SKM-1 treated with dmso at 0.1 percent for 144 hours (cell line): ENCODE results near the gene ULBP2.
"Not testable (repeated sequence)": the region's sequence is repeated elsewhere in the genome, so short reads cannot be mapped to it uniquely, and the experiment has no call there.

ENCODE experiments used
- DNase-seq: peaks from one replicate; lab custom pipeline; 2025; ENCODE audit not compliant: unreplicated experiment; lab: John Stamatoyannopoulos, UW

The ULBP2 gene

DNA sequence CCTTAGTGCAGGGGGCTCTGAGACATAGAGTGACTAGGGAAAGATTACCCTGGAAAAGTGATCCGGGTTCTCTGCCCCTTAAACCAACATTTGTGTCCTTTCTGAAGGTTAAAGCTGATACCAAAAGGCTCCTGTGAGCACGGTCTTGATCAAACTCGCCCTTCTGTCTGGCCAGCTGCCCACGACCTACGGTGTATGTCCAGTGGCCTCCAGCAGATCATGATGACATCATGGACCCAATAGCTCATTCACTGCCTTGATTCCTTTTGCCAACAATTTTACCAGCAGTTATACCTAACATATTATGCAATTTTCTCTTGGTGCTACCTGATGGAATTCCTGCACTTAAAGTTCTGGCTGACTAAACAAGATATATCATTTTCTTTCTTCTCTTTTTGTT, 6.8 kb downstream of the ULBP2 start:
- no peak for DNase-seq

DNA sequence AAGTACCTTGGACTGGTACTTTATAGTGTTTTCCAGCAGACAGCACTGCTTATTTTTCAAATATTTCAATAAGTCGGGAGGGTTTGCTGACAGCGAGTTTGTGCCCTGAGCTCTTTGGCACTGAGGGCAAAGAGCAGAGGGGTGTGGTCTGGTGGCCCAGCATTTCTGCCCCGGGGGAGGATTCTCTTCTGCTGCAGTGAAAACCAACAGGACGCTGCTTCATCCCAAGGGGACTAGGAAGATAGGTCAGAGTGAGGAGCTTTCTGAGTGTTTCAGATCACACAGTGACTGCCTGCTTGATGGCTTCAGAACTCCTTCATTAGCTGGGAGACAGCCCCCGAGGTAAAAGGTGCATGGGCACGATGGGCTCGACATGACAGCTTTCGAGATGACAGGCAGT, 8.6 kb downstream of the ULBP2 start:
- no peak for DNase-seq

DNA sequence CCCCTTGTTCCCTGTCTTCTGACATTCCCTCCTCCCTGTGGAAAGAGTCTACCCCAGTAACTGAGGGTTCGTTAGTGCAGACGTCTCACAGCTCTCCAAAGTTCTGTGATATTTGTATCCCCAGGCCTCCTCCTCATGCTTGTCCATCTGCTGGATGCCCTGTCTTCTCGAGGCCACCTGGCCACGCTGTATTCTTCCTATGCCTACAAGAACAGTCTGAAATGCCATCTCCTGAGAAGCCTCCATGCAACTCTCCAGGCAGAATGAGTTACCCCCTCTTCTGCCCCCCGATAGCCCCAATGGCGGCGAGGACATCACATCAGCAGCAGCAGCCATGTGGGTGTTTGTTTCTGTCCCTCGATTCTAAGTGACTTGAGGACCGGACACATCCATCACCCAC, 9.3 kb downstream of the ULBP2 start:
- DNase-seq: no peak

DNA sequence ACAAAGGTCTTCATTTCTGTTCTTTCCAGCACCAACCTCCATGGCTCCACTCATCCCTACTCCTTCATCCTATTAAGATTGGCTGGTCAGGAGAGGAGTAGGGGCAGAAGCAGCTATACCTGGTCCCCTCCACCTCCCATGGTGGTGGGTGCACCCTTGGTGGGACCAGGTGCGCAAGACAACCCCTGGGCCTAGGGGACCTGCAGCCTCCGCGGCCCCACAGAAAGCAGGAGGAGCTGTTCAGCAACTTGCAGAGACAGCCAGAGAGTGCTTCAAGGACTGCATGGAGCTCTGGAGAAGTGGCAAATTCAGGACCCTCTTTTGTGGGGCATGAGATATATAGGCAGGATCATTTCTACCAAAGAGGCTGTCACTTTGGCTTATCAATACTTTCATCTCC, 9.8 kb downstream of the ULBP2 start:
- DNase-seq: no peak

DNA sequence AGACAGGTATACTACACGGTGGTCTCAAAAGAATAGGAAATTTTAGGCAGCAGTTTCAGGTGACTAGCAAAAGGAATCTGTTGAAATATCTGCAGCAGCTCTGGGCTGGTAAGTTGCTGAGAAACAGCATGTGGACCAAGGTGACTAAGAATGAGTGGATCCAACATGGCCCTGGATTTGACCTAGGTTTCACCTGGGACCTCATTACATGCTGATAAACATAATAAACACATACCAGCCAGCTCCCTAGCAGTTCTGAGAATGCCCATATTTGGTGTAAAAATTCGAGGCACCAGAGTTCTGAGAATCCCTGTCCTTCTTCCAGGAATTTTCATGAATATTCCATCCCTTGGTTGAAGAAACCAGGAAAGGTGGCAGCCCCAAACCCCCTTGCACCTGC, 11.6 kb downstream of the ULBP2 start:
- DNase-seq: not testable (repeated sequence)

DNA sequence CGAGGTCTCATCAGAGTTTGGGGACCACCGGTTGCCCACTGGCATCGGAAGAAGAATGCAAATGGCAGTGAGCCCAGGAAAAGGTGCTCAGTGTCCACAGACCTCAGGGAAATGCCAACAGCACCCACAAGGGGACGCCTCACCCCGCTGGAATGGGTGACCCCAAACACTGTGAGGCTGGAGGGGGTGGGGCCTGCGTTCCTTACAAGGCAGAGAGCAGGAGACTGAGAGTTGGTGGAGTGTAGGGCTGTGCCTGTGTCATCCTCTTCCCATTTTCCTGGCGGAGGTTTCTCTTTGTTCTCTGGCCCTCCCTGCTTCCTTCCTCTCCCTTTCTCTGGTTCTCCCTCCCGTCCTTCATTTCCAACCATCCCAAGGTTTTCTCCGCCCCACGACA, 12.1 kb downstream of the ULBP2 start:
- not testable (repeated sequence) for DNase-seq

DNA sequence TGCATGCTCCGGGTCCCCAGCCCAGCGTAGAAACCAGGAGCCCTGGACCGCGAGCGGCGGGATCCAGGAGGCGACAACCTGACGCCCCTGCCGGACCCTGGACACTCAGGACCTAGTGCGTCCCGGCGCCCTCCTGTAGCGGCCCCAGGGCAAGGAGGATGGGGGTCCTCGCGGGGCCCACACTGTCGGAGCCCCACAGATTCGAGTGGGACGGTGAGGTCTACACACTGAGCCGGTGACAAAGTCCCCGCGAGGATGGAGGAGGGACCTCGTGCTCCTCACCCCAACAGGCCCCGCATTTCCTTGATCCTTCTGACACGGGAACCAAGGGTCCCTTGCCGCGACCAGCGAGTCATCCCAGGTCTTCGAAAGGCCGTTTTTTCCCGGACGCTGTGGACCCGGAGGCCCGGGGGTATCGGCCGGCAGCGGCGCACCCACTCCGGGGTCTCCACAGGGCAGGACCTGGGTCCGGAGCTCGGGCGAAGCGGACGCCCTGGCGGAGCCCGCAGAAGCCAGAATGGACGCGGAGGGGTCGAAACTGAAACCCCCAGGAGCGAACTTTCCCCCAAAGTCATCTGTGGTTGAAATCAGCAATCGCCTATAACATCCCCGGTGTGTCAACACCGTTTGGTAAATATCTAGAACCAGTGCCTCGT, 12.6 kb downstream of the ULBP2 start:
- not testable (repeated sequence) for DNase-seq

DNA sequence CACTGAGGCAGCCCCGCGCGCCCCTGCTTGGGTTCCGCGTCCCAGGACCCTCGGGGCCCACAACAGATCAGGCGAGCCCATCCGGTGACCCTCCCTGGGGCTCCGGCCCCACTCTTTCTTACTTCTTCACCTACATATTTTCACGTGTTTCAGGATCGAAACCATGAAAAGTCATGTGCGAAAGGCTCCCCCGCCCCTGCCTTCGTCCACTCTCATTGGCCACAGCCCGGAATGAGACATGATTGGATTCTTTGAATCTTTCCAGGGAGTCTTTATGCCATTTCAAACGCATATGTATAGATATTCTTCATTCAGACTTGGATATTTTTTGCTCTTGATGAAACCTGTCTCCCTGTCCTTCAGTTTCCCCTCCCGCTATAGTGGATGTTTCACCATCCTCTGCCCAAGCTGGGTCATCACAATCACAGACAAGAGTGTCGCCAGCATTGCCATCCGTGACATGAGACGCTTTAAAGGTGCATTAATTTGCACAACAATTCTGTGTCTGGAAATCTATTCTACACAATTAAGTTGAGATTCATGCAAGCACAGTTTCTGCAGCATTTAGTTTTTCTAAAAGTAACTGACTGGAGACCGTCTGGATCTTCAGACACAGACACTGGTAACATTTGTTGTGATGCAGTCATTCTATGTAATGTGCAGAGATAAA, 13.3 kb downstream of the ULBP2 start:
- DNase-seq: not testable (repeated sequence)

DNA sequence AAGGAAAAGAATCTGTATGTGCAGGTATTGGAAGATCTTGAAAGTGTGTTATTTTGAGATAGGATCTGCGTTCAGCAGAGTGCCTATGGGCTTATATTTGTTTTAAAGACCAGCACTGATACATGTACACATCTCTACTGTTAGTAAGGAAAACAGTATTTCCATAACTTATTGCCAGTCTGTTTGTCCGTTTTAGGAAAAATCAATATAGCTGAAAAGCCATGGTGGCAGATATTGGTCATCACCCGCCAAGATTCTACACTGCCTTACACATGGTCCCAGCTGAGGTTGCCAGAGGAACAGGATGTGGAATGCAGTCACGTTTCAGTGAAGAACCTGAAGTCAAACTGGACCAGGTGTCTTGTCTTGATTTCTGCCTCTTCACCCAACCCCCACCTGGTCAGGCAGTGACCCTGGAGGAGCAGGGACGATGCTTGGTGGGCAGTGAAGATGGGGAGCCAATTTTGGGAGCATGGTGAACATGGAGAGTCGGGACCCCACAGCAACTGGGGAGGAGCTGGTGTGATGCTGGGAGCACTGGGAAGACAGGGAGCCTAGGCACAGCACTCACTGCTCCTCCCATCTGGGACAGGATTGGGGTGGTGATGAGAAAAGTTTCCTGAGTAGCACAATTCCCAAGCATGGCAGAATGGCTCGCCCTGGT, 14.0 kb downstream of the ULBP2 start:
- DNase-seq: not testable (repeated sequence)

DNA sequence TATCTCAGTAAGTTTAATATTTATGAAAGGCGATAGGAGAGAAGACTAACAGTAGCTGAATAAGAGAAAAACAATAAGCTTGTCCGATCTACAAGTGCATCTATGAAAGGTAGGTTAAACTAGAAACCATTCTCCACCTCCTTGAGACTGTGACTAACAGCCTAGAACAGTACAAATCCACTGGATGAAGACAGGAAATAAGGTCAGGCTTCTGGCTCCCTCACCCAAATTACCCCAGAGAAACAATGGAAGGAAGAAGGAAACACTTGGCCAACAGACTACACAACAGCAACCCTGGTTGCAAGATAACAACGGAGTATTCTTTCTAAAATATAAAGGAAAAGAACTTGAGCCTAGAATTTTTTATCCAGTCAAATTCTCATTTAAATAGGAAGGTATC, 16.3 kb downstream of the ULBP2 start:
- DNase-seq: not testable (repeated sequence)

DNA sequence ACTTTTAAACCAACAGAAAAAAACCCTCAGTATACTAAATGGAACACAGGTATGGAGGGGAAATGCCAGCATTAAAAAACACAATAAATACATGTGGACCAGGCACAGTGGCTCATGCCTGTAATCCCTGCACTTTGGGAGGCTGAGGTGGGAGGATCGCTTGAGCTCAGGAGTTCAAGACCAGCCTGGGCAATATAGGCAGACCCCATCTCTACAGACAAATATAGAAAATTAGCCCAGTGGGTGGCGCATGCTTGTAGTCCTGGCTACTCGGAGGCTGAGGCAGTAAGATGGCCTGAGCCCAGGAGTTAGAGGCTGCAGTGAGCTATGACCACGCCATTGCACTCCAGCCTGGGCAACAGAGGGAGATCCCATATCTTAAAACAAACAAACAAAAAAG, 18.0 kb downstream of the ULBP2 start:
- not testable (repeated sequence) for DNase-seq

DNA sequence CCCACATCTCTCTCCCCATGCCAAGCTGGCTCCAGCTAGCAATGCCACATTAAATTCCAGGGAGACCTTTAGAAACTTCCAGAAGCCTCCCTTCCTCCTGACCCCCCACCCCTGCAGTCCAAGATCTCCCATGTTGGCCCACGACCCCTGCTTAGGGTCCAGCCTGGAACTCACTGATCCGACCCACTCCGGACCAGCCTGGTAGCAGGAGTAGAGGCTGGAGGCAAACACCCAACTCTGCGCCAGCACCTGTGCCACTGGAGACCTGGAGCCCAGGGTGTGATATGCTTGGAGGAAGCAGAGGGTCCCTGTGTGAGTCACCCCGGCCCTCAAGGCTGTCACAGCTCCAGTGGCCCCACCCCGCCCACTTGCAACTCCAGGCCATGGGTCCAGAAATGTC, 18.7 kb downstream of the ULBP2 start:
- DNase-seq: no peak

DNA sequence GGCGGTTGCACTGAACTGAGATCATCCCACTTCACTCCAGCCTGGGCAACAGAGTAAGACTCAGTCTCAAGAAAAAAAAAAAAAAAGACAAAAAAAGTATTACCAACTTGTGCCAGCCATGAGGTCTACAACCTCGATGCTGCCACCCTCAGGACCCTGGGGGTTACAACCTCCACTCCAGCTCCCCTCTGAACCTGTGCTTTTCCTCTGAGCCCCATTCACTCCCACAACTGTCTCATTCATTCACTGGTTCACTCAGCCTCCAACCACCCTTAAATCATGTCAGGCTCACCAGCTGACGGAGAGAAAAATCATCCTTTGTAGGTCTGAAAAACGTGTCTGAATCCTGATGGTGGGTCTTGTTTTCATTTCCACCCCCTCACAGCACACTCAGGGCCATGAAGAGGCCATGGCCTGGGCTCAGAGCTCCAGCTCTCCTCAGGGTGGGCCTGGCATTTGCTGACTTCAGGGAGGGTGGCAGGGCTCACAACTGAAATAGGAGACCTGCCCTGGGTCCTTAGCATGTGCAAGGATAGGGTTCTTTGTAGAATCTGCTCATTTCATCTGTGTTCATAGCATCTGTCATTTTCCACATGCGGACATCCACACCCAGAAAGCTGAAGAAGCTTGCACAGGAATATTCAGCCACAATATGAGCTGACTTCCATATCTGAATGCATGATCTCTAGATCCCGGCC, 20.1 kb downstream of the ULBP2 start:
- no peak for DNase-seq

DNA sequence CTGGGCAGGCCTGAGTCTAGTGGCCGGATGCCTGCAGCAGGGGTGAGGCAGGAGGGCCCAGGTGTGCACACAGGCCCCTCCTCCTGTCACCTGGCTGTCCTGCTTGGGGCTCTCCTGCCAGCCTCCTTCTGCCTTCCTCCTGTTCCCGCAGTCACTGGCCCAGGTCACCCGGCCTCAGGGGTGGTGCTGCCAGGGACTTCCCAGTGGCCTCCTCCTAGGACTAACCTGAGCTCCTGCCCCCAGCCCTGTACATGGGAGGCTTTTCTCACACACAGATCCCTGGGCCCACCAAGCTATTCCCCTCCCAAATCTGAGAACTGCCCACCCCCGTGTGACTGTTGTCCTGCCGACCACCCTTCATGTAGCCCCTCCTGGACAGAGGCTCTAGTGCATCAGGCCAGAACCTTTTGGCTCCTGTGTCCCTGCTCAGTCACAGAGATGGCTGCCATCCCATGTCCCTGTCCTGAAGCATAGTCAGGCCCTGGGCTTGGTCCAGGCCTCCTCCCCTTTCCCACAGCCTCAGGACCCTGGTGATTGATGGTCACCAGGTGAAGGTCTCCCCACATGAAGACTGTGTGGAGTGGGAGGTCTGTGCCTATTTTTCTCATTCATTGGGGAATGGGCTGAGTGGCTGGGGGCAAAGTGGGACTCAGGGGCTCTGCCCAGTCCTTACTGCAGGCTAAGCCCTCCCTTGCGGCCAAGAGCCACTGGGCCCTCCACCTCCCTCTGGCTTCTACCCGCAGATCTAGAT, 20.8 kb downstream of the ULBP2 start:
- DNase-seq: no peak

DNA sequence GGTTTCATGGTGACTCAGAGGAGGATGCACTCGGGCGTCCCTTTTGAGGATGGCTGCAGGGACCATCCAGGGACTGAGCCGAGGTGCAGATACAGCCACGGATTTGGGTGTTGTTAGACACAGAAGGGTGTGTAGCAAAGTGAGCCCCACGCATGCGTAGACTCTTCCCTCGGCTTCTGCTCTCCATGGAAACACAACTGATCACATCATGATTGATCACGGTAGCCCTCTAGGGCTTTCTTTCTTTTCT, 21.3 kb downstream of the ULBP2 start:
- DNase-seq: no peak

DNA sequence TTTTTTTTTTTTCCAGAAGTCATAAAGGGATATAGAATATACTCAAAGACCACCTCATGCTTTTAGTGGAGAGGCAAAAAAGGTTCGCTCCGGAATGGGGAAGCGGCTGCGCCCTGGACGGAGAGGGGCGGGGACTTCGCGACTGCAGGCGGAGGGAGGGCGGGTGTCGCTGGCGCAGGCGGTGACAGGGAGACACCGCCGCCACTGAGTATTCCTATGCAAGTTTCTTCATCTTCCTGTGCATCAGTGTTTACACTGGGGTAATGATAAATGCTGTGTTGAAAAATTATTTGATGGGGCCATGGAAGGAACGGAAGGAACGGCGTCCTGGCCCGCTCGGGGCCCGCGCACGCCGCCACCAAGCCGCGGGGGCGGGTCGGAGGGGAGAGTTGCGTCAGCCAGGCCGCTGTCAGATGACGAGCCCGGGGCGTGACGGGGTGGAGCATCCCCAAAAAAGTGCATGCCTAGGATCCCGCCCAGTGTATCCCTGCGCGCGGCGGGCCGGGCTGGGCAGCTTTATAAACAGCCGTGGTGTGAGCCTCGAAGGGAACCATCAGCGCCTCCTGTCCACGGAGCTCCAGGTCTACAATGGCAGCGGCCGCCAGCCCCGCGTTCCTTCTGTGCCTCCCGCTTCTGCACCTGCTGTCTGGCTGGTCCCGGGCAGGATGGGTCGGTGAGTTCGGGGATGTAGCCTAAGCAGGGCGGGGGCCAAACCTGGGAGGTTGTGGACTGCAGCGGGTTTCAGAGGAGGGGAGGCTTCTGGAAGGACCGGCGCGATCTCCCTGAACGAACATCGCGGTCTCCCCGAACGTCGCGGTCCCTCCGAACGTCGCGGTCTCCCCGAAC, 21.9 kb downstream of the ULBP2 start, which contains the start of gene ULBP1:
Gene ULBP1 (plus strand): TSS at position 482 of the 846 bp plus-strand sequence. CDS start 107 bp downstream, at position 589.
- DNase-seq: peak; percentile 67

DNA sequence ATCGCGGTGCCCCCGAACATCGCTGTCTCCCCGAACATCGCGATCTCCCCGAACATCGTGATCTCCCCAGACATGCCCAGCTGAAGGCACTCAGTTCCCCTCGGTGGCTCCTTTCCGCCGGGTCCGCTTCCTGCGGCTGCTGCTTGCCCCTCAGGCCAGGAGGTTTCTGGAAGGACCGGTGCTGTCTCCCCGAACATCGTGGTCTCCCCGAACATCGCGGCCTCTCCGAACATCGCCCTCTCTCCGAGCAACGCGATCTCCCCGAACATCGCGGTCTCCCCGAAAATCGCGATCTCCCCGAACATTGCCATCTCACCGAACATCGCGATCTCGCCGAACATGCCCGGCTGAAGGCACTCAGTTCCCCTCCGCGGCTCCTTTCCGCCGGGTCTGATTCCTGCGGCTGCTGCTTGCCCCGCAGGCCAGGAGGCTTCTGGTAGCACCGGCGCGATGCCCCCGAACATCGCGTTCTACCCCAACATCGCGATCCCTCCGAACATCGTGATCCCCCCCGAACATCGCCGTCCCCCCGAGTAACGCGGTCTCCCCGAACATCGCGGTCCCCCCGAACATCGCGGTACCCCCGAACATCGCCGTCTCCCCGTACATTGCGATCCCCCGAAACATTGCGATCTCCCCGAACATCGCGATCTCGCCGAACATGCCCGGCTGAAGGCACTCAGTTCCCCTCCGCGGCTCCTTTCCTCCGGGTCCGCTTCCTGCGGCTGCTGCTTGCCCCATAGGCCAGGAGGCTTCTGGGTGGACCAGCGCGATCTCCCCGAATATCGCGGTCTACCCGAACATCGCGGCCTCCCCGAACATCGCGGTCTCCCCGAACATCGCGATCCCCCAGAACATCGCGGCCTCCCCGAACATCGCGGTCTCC, 22.7 kb downstream of the ULBP2 start:
- no peak for DNase-seq

DNA sequence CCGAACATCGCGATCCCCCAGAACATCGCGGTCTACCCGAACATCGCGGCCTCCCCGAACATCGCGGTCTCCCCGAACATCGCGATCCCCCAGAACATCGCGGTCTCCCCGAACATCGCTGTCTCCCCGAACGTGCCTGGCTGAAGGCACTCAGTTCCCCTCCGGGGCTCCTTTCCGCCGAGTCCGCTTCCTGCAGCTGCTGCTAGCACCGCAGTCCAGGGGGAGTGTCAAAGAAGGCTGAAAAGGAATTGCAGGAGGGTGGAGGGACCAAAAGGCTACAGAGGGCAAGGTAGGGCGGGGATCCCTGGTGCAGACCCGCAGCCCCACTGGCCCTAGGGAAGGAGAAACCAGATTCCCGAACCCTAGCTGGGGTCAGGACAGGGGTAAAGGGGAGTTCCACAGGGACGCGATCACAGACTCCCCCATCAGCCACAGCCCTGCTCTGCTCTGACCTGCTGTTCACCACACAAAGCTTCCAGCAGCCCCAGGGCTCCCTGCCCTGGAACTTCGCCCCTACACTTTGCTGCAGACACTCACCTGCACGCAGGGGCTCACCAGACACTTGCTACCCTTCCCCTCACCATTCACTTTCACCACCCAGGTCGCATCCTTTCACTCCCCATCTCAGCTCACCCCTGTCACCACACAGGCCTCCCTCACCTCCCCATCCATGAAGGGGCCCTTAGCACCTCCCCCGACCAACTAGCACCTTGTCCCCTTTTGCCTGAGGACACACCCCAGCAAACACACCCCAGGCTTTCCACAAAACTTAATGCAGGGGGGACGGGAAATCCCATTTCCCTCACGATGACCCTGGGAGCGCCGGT, 23.6 kb downstream of the ULBP2 start:
- no peak for DNase-seq
